B cell (primary cell): ENCODE results near the gene CPLANE1. TPM values are rescaled to one million over a fixed set of nuclear protein-coding genes. Genes with fewer than 3 reads are reported as not detected.

Experiments
- ATAC-seq: fragments of 200-7000 bp; cut with Tn5 transposase; one replicate; pipeline ENCODE4 v1.10.0; 2021; ENCODE audit warnings: low read depth, mild to moderate bottlenecking, moderate number of reproducible peaks, moderate library complexity
- CTCF ChIA-PET: fragments of 350-600 bp; sonication (Branson Sonifier 250); formaldehyde crosslinking; loops from one replicate; lab custom pipeline; 2021; ENCODE audit warnings: antibody characterized with exemption, inconsistent platforms; lab: Charles Lee
- POLR2A ChIA-PET: fragments of 350-600 bp; sonication (Branson Sonifier 250); formaldehyde crosslinking; loops from one replicate; lab custom pipeline; 2021; ENCODE audit warnings: antibody characterized with exemption; lab: Charles Lee
- DNase-seq: peaks from one replicate; pipeline ENCODE4 v3.0.0; 2013
- H2AFZ ChIP-seq: 2 replicates; pipeline ENCODE4 v1.6.1; 2012; ENCODE audit warnings: mild to moderate bottlenecking, low read depth, low read length; ENCODE audit not compliant: insufficient read depth, poor library complexity, severe bottlenecking
- H3K27ac ChIP-seq, 2 donors: 1 replicate in 1 of 2; 2 replicates in 1 of 2; pipeline ENCODE4 v1.5.1; 2012 to 2013; ENCODE audit warnings: low read length in 2 of 2, mild to moderate bottlenecking in 2 of 2, moderate library complexity in 1 of 2
- H3K27me3 ChIP-seq, 4 experiments: fragments of 200-600 bp in 1 of 4; sonication (generic) in 1 of 4; replicated peaks in 1 of 4; 1 replicate in 2 of 4; 2 replicates in 2 of 4; pipeline versions ENCODE4 v1.6.1 to v1.7.0; 2013 to 2016; ENCODE audit warnings: low read length in 3 of 4, mild to moderate bottlenecking in 2 of 4, mixed read lengths in 1 of 4, moderate library complexity in 1 of 4; ENCODE audit not compliant: insufficient read depth in 4 of 4, control insufficient read depth in 3 of 4; ENCODE audit errors: control extremely low read depth in 1 of 4
- H3K36me3 ChIP-seq, 2 experiments: replicated peaks in 1 of 2; 1 replicate in 1 of 2; 2 replicates in 1 of 2; pipeline versions ENCODE4 v1.6.1 to v1.7.1; 2013; ENCODE audit warnings: low read length in 1 of 2; ENCODE audit not compliant: insufficient read depth in 2 of 2, control insufficient read depth in 1 of 2; ENCODE audit errors: control extremely low read depth in 1 of 2, extremely low read depth in 1 of 2
- H3K4me1 ChIP-seq, 2 donors: fragments of 200-600 bp in 1 of 2; sonication (generic) in 1 of 2; 1 replicate in 1 of 2; 2 replicates in 1 of 2; pipeline versions ENCODE4 v1.5.1 to v1.6.1; 2013 to 2017; ENCODE audit warnings: low read length in 2 of 2; ENCODE audit not compliant: control insufficient read depth in 2 of 2, insufficient read depth in 2 of 2
- H3K4me2 ChIP-seq: replicated peaks from 2 replicates; pipeline ENCODE3; 2012; ENCODE audit warnings: mild to moderate bottlenecking, low read depth, low read length; ENCODE audit not compliant: poor library complexity, severe bottlenecking
- H3K4me3 ChIP-seq, 5 experiments: fragments of 200-600 bp in 1 of 5; sonication (generic) in 1 of 5; 1 replicate in 3 of 5; 2 replicates in 2 of 5; pipeline versions ENCODE4 v1.5.1 to v1.7.0; 2011 to 2016; ENCODE audit warnings: low read length in 4 of 5, mild to moderate bottlenecking in 4 of 5, low read depth in 2 of 5, control low read depth in 1 of 5, moderate library complexity in 1 of 5; ENCODE audit not compliant: insufficient read depth in 1 of 5; ENCODE audit errors: control extremely low read depth in 1 of 5, extremely low read depth in 1 of 5
- H3K79me2 ChIP-seq: fragments of 200-600 bp; sonication (generic); one replicate; pipeline ENCODE4 v1.6.0; 2016; ENCODE audit warnings: low read length; ENCODE audit not compliant: control insufficient read depth, insufficient read depth
- H3K9ac ChIP-seq: fragments of 200-600 bp; sonication (generic); 2 replicates; pipeline ENCODE4 v1.6.1; 2017; ENCODE audit warnings: mild to moderate bottlenecking, low read length, moderate library complexity
- H3K9me3 ChIP-seq, 3 donors: one replicate each; pipeline versions ENCODE4 v1.6.1 to v1.7.1; 2013; ENCODE audit warnings: low read length in 2 of 3; ENCODE audit not compliant: control insufficient read depth in 2 of 3, insufficient read depth in 1 of 3; ENCODE audit errors: control extremely low read depth in 1 of 3
- H4K20me1 ChIP-seq: 2 replicates; pipeline ENCODE4 v1.6.0; 2012; ENCODE audit warnings: mild to moderate bottlenecking, low read length; ENCODE audit not compliant: insufficient read depth, control insufficient read depth, poor library complexity, severe bottlenecking
- H3K27ac Mint-ChIP-seq: one replicate; pipeline ENCODE4 v1.8.0; 2021; ENCODE audit warnings: mixed read lengths
- H3K27me3 Mint-ChIP-seq: one replicate; pipeline ENCODE4 v1.8.0; 2021; ENCODE audit warnings: mixed read lengths
- H3K4me1 Mint-ChIP-seq: one replicate; pipeline ENCODE4 v1.8.0; 2021; ENCODE audit warnings: mixed read lengths
- H3K4me3 Mint-ChIP-seq: one replicate; pipeline ENCODE4 v1.8.0; 2021; ENCODE audit warnings: mixed read lengths
- H3K9me3 Mint-ChIP-seq: one replicate; pipeline ENCODE4 v1.8.0; 2022; ENCODE audit warnings: mixed read lengths; ENCODE audit not compliant: insufficient read depth
- EZH2 ChIP-seq: IDR thresholded peaks from 2 replicates; pipeline ENCODE4 v1.6.1; 2012; ENCODE audit warnings: borderline replicate concordance, low read depth, mild to moderate bottlenecking, moderate library complexity, low read length; ENCODE audit not compliant: insufficient read depth, poor library complexity, severe bottlenecking
- WGBS: methylation state at CpG from one replicate; pipeline ENCODE4 v1.1.5; 2013; ENCODE audit warnings: missing lambda C conversion rate; ENCODE audit not compliant: insufficient coverage; 5-methylcytosine and 5-hydroxymethylcytosine counted together
- intact Hi-C: fragments of 100-400 bp; cut with micrococcal nuclease; formaldehyde crosslinking; loops from one replicate; pipeline ENCODE4 v1.10.0; 2022
- polyA plus RNA-seq: library from polyadenylated mRNA; depleted of rRNA; stranded (reverse); fragments of >200 nt; gene quantifications from 2 replicates; pipeline ENCODE4 v1.2.3, GENCODE V29; 2012
- total RNA-seq, 2 donors: library from RNA; stranded (reverse); fragments of 120-200 nt in 1 of 2; gene quantifications; 1 replicate in 1 of 2; 2 replicates in 1 of 2; pipeline versions ENCODE4 v1.2.3 to v1.2.4, GENCODE V29; 2013 to 2022
- TF ChIP-seq, protein P1 (sequence below): fragments of 200-600 bp; IDR thresholded peaks from one replicate; pipeline ENCODE4 v1.8.0; 2022; ENCODE audit warnings: antibody characterized with exemption, mild to moderate bottlenecking

The CPLANE1 gene
- total and polyA plus RNA-seq, 2 donors (not counting 1 experiment from before 2014, with no cell fraction given): 1.9 to 17.9 TPM

DNA sequence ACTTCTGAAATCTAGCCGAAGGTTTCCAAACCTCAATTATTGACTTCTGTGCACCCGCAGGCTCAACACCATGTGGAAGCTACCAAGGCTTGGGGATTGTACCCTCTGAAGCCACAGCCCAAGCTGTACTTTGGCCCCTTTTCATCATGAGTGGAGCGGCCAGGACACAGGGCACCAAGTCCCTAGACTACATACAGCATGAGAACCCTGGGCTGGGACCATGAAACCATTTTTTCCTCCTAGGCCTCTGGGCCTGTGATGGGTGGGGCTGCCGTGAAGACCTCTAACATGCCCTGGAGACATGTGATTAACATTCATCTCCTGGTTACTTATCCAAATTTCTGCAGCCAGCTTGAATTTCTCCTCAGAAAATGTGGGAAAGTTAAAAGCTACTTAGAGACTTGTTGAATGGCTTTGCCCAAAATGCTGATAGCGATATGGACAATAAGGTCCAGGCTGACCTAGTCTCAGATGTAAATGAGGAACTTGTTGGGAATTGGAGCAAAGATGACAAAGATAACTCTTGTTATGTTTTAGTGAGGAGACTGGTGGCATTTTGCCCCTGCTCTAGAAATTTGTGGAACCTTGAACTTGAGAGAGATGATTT, 34.1 kb upstream of the CPLANE1 start:
- no peak overlapping the region for H3K27ac Mint-ChIP-seq
- Histone ChIP-seq H3K4me3 (no peak overlapping the region), H3K4me1 (no peaks in the 10 kb centered on the region), H4K20me1 (no peaks in the 10 kb centered on the region), H3K27me3 (peaks cover 0 to 2% (median 0%) of the 10 kb centered on the region in 4 experiments), H2AFZ (no peak overlapping the region), H3K9me3 (peaks cover 0 to 35% (median 24%) of the 10 kb centered on the region in 3 donors), H3K4me2 (no peak overlapping the region), H3K79me2 (no peaks in the 10 kb centered on the region), H3K36me3 (no peaks in the 10 kb centered on the region), H3K27ac (no peak overlapping the region), H3K9ac (no peak overlapping the region)
- H3K27me3 Mint-ChIP-seq: no peaks in the 10 kb centered on the region
- H3K4me1 Mint-ChIP-seq: no peaks in the 10 kb centered on the region
- CTCF ChIA-PET: no interaction called here
- H3K4me3 Mint-ChIP-seq: no peak overlapping the region
- no peak for DNase-seq
- ATAC-seq: no peak
- POLR2A ChIA-PET: no interaction called here
- intact Hi-C loops: no loop called here
- WGBS: 100% methylated on average over 4 of the region's 5 CpGs
- peaks cover 8% of the 10 kb centered on the region for H3K9me3 Mint-ChIP-seq
- TF ChIP-seq, protein P1, sequence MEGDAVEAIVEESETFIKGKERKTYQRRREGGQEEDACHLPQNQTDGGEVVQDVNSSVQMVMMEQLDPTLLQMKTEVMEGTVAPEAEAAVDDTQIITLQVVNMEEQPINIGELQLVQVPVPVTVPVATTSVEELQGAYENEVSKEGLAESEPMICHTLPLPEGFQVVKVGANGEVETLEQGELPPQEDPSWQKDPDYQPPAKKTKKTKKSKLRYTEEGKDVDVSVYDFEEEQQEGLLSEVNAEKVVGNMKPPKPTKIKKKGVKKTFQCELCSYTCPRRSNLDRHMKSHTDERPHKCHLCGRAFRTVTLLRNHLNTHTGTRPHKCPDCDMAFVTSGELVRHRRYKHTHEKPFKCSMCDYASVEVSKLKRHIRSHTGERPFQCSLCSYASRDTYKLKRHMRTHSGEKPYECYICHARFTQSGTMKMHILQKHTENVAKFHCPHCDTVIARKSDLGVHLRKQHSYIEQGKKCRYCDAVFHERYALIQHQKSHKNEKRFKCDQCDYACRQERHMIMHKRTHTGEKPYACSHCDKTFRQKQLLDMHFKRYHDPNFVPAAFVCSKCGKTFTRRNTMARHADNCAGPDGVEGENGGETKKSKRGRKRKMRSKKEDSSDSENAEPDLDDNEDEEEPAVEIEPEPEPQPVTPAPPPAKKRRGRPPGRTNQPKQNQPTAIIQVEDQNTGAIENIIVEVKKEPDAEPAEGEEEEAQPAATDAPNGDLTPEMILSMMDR: no peak
- TF ChIP-seq EZH2: no peak

DNA sequence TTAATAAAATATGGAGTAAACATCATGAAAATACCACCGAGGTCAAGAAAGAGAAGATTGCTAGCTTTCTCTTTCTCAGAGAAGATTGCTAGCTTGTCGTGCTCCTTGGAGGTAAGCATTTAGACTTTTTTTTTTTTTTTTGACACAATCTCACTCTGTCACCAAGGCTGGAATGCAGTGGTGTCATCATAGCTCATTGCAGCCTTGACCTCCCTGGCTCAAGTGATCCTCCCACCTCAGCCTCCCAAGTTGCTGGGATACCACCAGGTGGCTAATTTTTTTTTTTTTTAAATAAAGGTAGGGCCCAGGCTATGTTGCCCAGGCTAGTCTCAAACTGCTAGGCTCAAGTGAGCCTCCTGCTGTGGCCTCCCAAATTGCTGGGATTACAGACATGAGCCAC, 26.3 kb upstream of the CPLANE1 start:
- ChIA-PET POLR2A (no interaction called here), CTCF (no interaction called here)
- Mint-ChIP-seq H3K27me3 (no peaks in the 10 kb centered on the region), H3K4me1 (no peaks in the 10 kb centered on the region), H3K27ac (no peak overlapping the region), H3K9me3 (peaks cover 7% of the 10 kb centered on the region), H3K4me3 (no peak overlapping the region)
- TF ChIP-seq, protein P1: no peak
- H3K4me2 ChIP-seq: no peak overlapping the region
- H4K20me1 ChIP-seq: no peaks in the 10 kb centered on the region
- no peak overlapping the region for H3K9ac ChIP-seq
- intact Hi-C loops: no loop called here
- H3K27ac ChIP-seq: no peak overlapping the region
- H3K9me3 ChIP-seq: peaks cover 0 to 16% (median 13%) of the 10 kb centered on the region in 3 donors
- WGBS: 60% methylated on average over 1 of the region's 2 CpGs
- ATAC-seq (no peak), DNase-seq (no peak)
- H3K4me1 ChIP-seq: no peaks in the 10 kb centered on the region
- H3K79me2 ChIP-seq: no peaks in the 10 kb centered on the region
- H3K36me3 ChIP-seq: no peaks in the 10 kb centered on the region
- H3K27me3 ChIP-seq: peaks cover 0 to under 1% (median 0%) of the 10 kb centered on the region in 4 experiments
- H2AFZ ChIP-seq: no peak overlapping the region
- no peak overlapping the region for H3K4me3 ChIP-seq
